C4-2B (cell line): Measurements from ENCODE around the gene PDLIM7.

Source experiments
- ZFX ChIP-seq: fragments of 450-650 bp; IDR thresholded peaks from 2 replicates; pipeline ENCODE4 v1.6.1; 2017
- TF ChIP-seq, protein P1 (sequence below): fragments of 450-650 bp; conservative IDR thresholded peaks from 2 replicates; pipeline ENCODE4 v1.5.1; 2017; ENCODE audit warnings: mild to moderate bottlenecking

- TF ChIP-seq, protein P1, sequence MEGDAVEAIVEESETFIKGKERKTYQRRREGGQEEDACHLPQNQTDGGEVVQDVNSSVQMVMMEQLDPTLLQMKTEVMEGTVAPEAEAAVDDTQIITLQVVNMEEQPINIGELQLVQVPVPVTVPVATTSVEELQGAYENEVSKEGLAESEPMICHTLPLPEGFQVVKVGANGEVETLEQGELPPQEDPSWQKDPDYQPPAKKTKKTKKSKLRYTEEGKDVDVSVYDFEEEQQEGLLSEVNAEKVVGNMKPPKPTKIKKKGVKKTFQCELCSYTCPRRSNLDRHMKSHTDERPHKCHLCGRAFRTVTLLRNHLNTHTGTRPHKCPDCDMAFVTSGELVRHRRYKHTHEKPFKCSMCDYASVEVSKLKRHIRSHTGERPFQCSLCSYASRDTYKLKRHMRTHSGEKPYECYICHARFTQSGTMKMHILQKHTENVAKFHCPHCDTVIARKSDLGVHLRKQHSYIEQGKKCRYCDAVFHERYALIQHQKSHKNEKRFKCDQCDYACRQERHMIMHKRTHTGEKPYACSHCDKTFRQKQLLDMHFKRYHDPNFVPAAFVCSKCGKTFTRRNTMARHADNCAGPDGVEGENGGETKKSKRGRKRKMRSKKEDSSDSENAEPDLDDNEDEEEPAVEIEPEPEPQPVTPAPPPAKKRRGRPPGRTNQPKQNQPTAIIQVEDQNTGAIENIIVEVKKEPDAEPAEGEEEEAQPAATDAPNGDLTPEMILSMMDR: no peak
- TF ChIP-seq ZFX: no peak
Observed at GRCh38 chr5:177495243-177496060, 2.0 kb downstream of the PDLIM7 start.
